Measurements from ENCODE around the gene GPHB5.
"Not testable (repeated sequence)": the region's sequence is repeated elsewhere in the genome, so short reads cannot be mapped to it uniquely, and the experiment has no call there.

GPHB5 gene

DNA sequence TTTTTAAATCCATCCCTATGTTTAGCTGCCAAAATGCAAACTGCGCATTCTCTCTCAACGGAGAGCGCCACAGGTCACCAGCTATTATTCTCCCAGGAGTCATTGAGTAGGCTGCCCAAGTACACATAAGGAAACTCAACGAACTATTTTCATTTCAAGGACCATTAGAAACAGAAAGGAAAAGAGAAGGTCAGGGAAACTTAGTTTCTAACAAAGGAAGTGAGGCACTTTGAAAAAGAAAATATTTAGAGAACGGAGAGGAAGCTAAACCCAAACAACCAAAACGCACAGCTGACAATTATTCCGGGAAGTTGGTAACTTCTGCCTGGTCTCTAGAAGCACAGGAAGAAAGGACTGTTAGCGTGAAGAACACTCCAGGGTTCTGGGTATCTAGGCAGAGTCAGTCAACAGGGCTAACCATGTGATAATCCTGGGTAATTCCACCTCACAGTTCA lies 23.5 kb downstream of the GPHB5 start:
- no peak for DNase-seq (ENCODE audit: low read depth)

DNA sequence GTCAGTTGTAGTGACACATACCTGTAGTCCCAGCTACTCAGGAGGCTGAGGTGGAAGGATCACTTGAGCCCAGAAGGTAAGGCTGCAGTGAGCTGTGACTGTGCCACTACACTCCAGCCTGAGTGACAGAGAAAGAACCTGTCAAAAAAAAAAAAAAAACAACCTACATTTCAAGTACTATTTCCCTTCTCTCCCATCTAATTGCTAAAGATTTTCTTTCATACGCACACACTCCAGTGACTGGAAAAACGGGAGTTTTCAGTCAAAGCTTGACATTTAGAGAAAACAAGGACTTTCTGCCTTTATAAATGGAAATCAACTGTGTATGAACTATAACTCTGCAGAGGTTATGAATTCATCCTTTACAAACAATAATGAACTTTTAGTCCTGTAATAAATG lies 25.9 kb downstream of the GPHB5 start:
- no peak for DNase-seq (ENCODE audit: low read depth)

DNA sequence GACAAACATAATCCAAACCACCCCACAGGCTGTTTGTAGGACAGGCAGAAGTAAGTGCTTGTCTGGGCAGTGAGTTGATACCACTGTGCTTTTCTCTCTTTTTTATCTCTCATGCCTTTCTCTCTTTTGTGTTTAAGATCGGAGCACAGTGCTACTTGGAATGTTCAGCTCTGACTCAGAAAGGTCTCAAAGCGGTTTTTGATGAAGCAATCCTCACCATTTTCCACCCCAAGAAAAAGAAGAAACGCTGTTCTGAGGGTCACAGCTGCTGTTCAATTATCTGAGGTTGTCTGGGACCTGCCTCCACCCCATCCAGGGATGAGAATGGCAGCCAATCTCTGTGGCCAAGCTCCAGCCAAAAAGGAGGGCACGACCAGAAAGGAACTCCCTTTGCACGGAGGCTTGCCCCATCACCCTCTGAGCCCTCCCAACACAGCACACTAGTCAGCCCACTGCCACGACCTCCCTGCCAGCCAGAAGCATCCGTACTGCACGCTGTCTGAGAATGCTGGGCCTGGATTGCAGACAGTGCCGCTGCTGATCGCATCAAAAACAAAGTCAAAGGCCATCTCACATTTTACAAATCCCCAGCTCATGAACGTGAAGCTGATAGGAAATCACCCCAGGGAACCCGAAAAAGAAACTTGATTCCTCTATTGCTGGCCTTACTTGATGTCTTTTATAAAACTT lies 27.8 kb downstream of the GPHB5 start:
- no peak for DNase-seq (ENCODE audit: low read depth)

DNA sequence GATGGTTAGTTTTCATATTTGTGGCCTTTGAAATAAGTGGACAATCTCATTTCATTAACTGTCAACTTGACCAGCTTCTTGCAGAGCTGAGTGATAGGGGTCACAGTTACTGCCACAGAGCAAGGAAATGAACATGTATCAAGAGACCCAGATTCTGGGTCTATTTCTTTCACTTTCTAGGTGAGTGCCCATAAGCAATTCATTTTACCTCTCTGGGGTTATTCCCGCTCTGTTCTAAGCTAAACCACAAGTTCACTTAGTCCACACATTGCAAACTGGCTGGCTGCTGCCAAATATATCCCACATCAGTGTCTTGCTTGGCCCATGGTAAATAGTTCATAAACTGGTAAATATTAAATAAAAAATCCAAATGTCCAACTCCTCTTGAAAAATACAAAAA lies 29.9 kb downstream of the GPHB5 start:
- no peak for DNase-seq (ENCODE audit: low read depth)

DNA sequence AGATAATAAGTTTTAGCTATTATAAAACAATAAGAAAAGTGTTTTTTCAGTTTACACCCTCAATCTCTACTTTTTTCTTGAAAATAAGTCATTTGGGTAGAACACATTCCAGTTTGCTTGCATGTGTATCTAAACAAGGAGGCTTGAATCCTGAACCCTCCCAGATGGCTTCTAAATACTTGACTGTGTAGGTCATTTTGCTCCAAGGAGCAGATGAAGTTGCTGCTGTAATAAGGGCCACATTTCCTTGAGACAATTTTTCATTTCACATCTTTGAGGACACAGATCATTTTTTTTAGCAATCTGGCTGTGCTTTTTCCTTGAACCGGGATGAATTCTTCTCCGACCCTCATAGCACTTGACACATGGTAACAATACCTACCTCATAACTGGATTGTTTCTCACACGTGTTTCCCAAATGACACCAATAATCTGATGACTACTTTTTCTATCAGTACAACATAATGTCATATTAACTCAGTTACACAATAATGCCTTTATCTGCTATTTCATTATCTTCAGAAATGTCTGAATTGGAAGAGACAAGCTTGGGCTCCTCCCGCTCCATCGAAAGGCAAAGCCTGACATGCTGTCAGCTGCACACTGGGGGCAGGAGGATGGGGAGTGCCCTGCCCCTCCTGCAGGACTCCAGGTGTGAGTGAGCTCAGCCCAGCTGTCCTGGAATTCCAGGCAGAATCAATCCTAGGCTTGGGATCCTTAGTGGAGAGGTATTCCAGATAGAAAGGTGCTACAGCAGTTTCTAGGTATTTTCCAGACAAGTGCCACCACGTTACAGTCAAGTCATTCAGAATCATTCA lies 30.9 kb downstream of the GPHB5 start:
- peak; percentile 55 for DNase-seq (ENCODE audit: low read depth)

DNA sequence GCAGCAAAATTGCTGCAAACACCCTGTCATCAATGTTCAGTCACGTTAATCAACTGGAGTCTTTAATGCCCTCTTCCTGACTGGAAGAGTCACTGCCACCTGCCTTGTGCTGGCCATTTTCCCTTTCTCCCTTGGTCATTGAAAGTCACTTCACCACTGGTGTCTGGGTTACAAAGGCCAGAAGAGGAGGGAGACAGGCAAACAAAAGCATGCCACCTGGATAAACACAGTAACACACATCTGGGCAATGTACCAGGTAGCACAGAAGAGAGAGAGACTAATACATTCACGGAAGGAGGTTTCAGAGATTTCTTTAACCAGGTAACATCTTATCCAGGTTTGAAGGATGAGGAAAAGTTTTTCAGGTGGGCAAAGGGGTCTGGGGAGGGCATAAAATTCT lies 32.7 kb downstream of the GPHB5 start:
- DNase-seq (ENCODE audit: low read depth), result no peak

DNA sequence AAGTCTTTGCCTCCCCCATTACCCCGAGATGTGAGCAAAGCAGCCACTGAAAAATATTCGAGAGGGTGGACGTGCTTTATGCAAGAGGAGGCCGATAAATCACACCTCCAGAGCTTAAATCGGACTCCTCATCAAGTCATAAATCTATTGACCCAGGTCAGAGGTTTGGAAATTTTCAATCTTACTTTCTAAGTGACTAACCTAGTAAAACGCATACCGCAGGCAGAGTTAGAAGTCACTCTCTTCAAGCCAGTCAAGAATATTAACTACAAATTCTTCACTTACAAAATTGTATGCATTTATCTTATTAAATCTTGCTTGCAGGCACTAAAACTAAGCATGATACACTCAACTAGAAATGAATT lies 34.9 kb downstream of the GPHB5 start:
- no peak for DNase-seq (ENCODE audit: low read depth)

DNA sequence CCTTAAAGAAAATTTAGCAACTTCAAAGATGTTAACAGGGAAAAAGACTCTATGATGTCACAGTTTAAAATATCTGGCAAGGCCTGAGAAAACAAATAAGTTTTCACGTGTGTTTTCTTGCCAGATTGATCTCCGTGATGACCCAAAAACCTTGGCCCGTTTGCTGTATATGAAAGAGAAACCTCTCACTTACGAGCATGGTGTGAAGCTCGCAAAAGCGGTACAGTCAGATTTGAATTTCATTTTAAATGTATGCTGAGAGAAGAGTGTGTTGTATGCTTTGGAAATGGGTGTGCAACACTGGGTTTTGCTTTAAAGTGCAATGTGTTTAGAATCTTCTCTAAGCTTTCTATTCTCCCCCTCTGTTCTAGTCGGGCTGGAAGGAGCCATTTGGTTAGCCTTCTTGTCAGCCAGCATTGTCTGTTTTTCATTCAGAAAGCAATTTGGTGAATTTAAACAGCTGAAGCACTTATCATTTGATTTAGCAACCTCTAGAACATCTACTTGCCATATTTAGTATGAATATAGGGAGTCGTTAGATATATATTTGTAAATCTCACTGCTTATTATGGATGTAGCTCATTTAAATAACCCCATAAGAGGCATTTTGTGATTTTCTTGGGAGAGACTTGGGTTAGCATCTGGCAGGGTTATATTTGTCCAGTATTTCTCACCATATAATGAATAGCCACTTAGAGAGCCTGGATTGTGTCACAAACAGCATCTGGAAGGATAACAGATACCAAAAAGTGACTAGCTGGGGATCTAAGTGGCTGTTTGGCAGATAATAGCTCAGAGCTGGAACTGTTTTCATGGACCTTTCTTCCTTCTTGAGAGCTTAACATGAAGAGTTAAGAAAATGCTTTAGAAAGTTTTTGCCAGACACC lies 35.5 kb downstream of the GPHB5 start:
- DNase-seq (ENCODE audit: low read depth), result no peak

DNA sequence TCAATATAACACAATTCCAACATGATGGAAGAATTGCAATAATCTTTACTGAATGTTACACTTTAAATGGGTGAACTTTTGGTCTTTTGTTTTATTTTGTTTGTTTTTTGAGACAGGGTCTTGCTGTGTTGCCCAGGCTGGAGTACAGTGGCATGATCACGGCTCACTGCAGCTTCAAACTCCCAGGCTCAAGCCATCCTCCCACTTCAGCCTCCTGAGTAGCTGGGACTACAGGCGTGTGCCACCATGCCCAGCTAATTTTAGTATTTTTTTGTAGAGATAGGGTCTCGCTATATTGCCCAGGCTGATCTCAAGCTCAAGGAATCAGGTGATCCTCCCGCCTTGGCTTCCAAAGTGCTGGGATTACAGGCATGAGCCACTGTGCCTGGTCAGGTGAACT lies 38.8 kb downstream of the GPHB5 start:
- not testable (repeated sequence) for DNase-seq (ENCODE audit: low read depth)

DNA sequence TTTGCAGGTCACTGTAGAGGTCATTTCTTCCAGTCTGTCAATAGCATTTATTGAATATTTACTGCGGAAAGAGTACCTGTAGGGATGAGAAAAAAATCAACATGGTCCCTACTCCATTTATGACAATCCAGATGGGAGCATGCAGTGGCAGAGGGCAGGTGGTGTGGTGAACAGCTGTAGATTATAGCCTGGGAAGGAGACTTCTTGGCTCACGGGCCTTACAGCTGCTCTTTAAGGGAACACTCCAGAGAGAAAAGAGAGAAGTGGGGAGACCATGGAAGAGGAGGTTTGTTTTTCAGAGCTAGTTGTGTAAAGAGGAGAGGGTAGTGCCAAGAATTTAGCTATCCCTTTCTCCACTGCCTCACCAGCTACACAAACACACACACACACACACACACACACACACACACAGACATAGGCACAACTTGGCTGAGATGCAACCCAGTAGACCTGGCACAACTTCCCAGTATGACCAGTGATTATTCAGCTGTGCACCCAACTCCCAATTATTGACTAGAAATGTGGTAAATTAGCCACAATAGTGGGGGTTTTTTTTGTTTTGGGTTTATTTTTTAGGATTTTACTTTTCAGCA lies 41.0 kb downstream of the GPHB5 start:
- DNase-seq (ENCODE audit: low read depth), result no peak

DNA sequence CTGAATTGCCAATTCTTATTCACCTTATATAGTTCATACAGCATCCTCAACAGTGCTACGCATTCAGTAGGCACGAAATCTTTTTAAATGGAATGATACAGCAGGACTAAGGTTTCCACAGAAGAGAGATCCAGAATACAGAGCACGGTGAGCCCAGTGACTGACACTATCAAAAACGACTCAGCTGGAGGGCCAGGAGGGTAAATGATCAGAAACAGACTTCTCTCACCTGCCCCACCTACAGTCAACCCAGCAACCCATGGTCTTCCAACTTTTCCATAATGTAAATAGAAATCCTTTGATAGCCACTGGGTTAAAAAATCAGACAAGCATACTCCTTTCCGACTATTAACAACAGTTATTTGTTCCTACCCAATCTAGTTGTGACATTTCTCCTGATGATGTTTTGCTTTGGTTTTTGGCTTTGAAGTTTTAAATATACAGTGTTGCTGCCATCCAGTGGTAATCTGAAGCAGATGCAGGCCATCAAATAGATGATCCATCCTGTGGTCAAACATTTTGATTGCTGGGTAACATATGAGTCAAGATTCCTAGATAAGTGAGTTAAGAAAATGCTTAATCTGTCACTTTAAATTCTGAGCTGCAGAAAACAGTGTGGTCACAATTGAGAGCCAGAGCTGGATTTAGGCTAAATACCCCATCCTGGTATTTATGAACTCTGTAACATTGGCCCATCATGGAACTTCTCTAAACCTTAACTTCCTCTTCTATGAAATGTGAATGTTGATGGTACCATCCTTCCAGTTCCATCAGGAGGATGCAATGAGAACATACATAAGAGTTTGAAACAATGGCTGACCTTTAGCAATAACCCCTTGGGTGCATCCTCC lies 42.0 kb downstream of the GPHB5 start:
- DNase-seq (ENCODE audit: low read depth), result peak; percentile 63

DNA sequence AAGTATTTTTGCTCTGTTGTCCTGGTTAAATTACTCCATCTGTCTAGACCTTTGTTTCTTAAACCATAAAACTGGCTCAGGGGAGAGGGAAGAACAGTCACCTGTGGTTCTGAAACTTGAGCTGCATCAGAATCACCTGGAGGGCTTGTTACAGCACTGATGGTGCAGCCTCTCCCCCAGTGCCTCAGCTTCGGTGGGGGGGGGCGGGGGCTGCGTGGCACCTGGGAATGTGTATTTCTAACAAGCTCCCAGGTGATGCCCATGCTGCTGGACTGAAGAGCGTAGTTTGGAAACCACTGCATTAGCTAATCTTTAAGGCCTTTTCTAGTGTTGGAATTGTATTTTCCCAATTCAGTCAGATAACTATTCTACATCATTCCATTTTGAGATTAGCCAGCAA lies 42.7 kb downstream of the GPHB5 start:
- DNase-seq (ENCODE audit: low read depth), result no peak

DNA sequence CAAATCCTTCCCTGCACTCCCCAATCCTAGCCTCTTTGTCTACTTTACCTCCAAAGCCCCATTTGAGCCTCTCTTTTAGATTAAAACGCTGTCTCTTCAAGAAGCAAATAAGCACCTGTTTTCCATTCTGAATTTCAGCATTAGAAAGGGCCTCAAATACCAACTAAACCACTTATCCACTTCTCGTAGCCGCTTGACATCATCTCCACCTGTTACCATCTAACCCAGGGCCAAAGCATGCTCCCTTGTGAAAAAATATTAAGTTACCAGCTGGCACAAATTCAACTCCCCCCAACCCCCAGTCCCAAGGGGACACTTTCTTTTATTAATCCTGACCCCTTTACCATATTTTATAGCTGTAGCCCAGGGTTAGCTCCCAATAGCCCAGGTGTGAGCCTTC lies 43.1 kb downstream of the GPHB5 start:
- DNase-seq (ENCODE audit: low read depth), result no peak

DNA sequence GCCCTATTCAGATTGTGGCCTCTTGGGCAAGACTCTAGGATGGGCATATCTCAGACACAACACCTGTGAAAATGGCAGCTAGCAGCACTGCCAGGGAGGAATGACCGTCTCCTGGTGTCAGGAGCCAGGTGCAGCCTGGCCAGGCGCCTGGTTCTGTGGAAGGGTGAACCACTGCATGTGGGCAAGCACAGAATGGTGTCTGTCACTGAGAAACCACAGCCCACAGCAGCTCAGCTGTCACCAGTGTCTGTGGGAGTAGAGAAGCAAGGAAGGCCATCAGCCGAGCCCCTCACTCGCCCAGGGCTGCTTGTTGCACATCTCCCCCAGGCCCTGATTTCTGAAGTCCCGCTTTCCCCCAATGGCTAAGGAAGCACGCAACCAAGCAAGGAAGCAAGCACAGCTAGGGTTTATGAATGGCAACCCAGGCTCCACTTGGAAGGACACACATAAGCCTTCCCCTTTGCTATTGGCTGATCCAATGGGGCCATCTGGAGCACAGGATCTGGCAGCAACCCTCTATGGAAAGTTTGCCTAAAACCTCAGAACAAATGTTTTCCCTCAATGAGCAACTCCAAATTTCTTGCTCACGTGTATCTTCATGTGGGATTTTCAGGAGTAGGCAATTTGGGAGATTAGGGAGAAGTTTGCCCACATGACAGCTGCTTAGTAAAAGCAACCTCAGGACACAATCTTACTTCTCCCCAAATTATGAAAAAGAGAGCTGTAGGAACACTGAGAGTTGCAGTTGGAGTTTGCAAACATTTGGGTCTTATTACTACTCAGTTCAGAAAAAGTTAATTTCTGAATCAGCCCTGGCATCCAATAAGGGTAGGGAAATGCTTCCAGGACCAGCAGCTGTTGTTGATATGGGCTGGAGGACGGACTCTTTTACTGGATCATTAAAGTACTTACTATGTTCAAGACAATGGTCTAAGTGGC lies 44.7 kb downstream of the GPHB5 start:
- no peak for DNase-seq (ENCODE audit: low read depth)

DNA sequence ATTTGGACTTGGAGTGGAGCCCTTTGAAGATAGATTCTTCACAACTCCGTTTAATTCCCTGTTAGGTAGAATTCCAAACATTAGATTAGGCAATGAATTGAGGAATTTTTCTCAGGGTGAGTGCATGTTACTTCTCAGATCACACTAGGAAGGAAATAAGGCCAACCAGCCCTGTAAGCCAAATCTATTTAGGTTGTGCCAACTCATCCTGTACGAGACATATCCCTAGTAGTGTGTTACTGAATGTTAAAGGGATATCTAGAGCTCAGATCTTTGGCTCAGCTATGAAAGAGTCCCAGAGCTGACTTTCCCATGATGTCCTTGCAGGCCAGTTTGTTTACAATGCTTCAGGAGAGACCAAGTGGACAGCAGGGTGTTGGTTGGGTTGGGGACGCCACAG lies 45.6 kb downstream of the GPHB5 start:
- DNase-seq (ENCODE audit: low read depth), result peak; percentile 40

DNA sequence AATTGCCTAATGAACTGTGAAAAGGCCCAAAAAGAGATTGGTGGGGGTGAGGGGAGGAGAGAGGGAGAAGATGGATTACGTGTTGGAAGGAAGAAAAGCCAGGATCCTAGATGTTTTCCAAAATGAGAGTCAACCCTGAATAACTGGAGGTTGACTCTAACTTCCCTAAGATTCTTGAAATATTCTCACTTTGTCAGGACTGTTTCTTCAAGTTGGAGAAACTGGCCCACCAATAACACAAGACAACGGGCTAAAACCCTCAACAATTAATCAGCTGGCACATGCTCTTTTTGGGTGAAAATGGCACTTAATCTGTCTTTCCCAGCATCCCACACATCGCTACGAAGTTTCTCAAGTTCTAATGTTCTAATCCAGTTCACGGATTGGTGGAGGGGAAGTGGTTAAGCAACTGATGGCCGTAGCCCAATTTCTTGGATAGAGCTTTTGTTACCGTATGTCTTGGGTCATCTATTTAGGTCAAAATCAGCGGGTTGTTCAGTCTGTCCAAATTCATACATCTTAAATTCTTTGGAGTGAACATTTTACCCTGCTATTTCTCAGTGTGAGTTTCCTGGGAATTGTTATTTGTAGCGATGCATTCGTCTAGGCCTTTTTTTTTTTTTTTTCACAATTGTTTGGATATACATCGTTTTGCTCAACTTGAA lies 49.0 kb downstream of the GPHB5 start:
- no peak for DNase-seq (ENCODE audit: low read depth)

DNA sequence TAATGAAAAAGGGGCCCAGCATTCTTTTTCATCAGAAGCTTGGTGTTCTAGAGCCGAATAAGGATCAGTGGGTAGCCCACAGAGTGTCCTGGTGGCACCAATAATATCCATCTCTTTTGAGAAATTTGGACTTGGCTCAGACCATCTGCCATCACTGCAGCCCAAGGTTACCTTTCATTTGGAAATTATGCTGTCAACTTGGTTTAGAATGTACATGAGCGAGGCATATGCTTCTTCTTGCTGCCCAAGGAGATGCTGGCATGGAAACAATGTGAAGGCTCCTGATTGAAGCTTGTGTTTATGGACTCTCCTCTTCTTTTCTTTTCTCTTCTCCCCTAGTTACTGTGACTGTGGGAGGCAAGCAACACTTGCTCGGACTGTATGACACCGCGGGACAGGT lies 50.0 kb downstream of the GPHB5 start:
- DNase-seq (ENCODE audit: low read depth), result no peak

DNA sequence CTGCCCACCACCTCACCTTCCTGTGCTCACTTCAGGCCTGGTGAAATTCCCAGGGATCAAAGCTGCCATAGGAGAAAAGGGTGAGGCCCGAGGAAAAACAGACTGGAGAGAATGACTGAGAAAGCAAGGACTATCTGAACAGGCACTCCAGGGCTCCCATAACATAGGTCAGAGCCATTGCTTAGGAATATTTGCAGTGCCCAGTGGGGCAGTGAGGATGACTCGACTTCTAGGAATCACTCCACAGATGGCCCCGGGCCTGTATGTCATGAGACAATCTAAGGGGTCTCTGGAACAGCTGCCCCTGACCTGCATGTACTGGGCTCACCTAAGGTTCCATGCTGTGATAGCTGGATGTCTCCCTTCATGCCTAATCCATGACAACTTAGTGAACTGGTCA lies 51.6 kb downstream of the GPHB5 start:
- DNase-seq (ENCODE audit: low read depth), result peak; percentile 15

DNA sequence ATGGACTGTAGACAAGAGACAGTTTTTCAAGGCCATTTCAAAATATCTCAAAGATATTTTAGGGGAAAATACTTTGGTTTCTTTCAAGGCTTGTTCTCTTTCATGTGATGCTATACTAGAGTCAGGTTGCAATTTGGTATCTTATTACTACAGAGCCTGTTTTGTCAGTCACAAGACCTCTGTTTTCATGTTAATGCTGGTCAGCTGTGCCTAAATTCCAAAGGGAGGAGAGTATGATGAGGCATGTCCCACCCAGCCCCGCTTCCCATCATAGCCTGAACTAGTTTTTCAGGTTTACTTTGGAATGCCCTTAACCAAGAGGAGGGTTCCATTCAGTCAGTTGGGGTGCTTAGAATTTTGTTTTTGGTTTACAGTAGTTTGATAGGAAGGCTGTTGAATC lies 52.6 kb downstream of the GPHB5 start:
- no peak for DNase-seq (ENCODE audit: low read depth)

Data from EH (cell line).